ENCODE results near the gene CTSG.

The CTSG gene

GRCh38 chr14:24597403-24597802, 21.4 kb upstream of the CTSG start:
- TF ChIP-seq FOXP2 (optimal IDR thresholded peaks at IDR 0.05; ENCODE audit: borderline replicate concordance, extremely low read depth, extremely low read length, insufficient read depth) (no peak), TAF1 (IDR thresholded peaks at IDR 0.05; ENCODE audit: borderline replicate concordance, insufficient read depth, low read length) (no peak), POLR2AphosphoS5 (IDR thresholded peaks at IDR 0.05; ENCODE audit: low read depth, low read length) (no peak), SIN3A (IDR thresholded peaks at IDR 0.05; ENCODE audit: borderline replicate concordance, insufficient read depth, low read length) (no peak)
- TF ChIP-seq, protein P1, sequence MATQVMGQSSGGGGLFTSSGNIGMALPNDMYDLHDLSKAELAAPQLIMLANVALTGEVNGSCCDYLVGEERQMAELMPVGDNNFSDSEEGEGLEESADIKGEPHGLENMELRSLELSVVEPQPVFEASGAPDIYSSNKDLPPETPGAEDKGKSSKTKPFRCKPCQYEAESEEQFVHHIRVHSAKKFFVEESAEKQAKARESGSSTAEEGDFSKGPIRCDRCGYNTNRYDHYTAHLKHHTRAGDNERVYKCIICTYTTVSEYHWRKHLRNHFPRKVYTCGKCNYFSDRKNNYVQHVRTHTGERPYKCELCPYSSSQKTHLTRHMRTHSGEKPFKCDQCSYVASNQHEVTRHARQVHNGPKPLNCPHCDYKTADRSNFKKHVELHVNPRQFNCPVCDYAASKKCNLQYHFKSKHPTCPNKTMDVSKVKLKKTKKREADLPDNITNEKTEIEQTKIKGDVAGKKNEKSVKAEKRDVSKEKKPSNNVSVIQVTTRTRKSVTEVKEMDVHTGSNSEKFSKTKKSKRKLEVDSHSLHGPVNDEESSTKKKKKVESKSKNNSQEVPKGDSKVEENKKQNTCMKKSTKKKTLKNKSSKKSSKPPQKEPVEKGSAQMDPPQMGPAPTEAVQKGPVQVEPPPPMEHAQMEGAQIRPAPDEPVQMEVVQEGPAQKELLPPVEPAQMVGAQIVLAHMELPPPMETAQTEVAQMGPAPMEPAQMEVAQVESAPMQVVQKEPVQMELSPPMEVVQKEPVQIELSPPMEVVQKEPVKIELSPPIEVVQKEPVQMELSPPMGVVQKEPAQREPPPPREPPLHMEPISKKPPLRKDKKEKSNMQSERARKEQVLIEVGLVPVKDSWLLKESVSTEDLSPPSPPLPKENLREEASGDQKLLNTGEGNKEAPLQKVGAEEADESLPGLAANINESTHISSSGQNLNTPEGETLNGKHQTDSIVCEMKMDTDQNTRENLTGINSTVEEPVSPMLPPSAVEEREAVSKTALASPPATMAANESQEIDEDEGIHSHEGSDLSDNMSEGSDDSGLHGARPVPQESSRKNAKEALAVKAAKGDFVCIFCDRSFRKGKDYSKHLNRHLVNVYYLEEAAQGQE (IDR thresholded peaks at IDR 0.05; ENCODE audit: insufficient read depth in 1 of 2, low read depth in 2 of 2, low read length in 2 of 2): no peak

GRCh38 chr14:24595073-24595808, 19.2 kb upstream of the CTSG start:
- TF ChIP-seq FOXP2 (optimal IDR thresholded peaks at IDR 0.05; ENCODE audit: borderline replicate concordance, extremely low read depth, extremely low read length, insufficient read depth) (no peak), SIN3A (IDR thresholded peaks at IDR 0.05; ENCODE audit: borderline replicate concordance, insufficient read depth, low read length) (no peak), TAF1 (IDR thresholded peaks at IDR 0.05; ENCODE audit: borderline replicate concordance, insufficient read depth, low read length) (no peak), POLR2AphosphoS5 (IDR thresholded peaks at IDR 0.05; ENCODE audit: low read depth, low read length) (no peak)
- TF ChIP-seq, protein P1 (IDR thresholded peaks at IDR 0.05; ENCODE audit: insufficient read depth in 1 of 2, low read depth in 2 of 2, low read length in 2 of 2): no peak

DNA sequence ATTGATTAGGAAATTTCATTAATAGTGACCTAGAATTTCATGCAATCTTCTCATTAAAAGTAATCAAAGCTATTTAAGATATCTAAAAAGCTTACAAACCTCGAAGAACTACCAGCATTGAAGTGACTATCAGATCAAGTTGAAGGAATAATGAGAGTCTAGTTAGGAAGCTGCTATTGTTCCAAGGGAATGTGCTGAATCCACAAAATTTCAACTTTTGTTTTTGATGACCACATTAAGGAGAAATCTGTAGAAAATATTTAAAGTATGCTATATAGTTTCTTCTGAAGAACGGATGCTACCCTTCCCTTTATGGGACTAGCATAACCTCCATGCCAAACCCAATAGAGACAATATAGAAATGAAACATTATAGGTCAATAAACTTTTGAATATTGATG, 2.5 kb upstream of the CTSG start:
- TF ChIP-seq POLR2AphosphoS5 (IDR thresholded peaks at IDR 0.05; ENCODE audit: low read depth, low read length) (no peak), TAF1 (IDR thresholded peaks at IDR 0.05; ENCODE audit: borderline replicate concordance, insufficient read depth, low read length) (no peak), SIN3A (IDR thresholded peaks at IDR 0.05; ENCODE audit: borderline replicate concordance, insufficient read depth, low read length) (no peak), FOXP2 (optimal IDR thresholded peaks at IDR 0.05; ENCODE audit: borderline replicate concordance, extremely low read depth, extremely low read length, insufficient read depth) (no peak)
- TF ChIP-seq, protein P1 (IDR thresholded peaks at IDR 0.05; ENCODE audit: insufficient read depth in 1 of 2, low read depth in 2 of 2, low read length in 2 of 2): no peak

- TF ChIP-seq FOXP2 (optimal IDR thresholded peaks at IDR 0.05; ENCODE audit: borderline replicate concordance, extremely low read depth, extremely low read length, insufficient read depth): no peak
- no peak for TF ChIP-seq POLR2AphosphoS5 (IDR thresholded peaks at IDR 0.05; ENCODE audit: low read depth, low read length)
- TF ChIP-seq, protein P1 (IDR thresholded peaks at IDR 0.05; ENCODE audit: insufficient read depth in 1 of 2, low read depth in 2 of 2, low read length in 2 of 2): no peak
- TF ChIP-seq SIN3A (IDR thresholded peaks at IDR 0.05; ENCODE audit: borderline replicate concordance, insufficient read depth, low read length): no peak
- TF ChIP-seq TAF1 (IDR thresholded peaks at IDR 0.05; ENCODE audit: borderline replicate concordance, insufficient read depth, low read length): no peak
Observed at GRCh38 chr14:24576771-24577170, 721 bp upstream of the CTSG start.
